Right atrium auricular region (tissue), 2 donors: Measurements from ENCODE around the gene JPH3. TPM values are rescaled to one million over a fixed set of nuclear protein-coding genes. Genes with fewer than 3 reads are reported as not detected.
"Not testable (repeated sequence)": the region's sequence is repeated elsewhere in the genome, so short reads cannot be mapped to it uniquely, and the experiment has no call there.

ENCODE experiments used
- DNase-seq: peaks from one replicate; pipeline ENCODE4 v3.0.0-alpha.2; 2019; ENCODE audit warnings: low spot score
- H3K27ac ChIP-seq, 2 donors: fragments of 200-600 bp; sonication (generic); 1 replicate in 1 of 2; 2 replicates in 1 of 2; pipeline ENCODE4 v1.5.1; 2016 to 2019
- H3K27me3 ChIP-seq, 2 donors: fragments of 200-600 bp; sonication (generic); one replicate each; pipeline versions ENCODE4 v1.5.1 to v1.6.0; 2017 to 2019
- H3K36me3 ChIP-seq: fragments of 200-600 bp; sonication (generic); one replicate; pipeline ENCODE4 v1.5.1; 2016
- H3K4me1 ChIP-seq, 2 donors: fragments of 200-600 bp; sonication (generic); one replicate each; pipeline versions ENCODE4 v1.5.1 to v1.6.0; 2017 to 2019
- H3K4me3 ChIP-seq, 2 donors: fragments of 200-600 bp; sonication (generic); 1 replicate in 1 of 2; 2 replicates in 1 of 2; pipeline ENCODE4 v1.5.1; 2017 to 2019; ENCODE audit warnings: mild to moderate bottlenecking in 1 of 2, moderate library complexity in 1 of 2
- H3K9me3 ChIP-seq, 2 donors: fragments of 200-600 bp; sonication (generic); one replicate each; pipeline ENCODE4 v1.5.1; 2019
- CTCF ChIP-seq, 2 donors: fragments of 200-600 bp; sonication (generic); IDR thresholded peaks; one replicate each; pipeline ENCODE4 v1.5.1; 2019; ENCODE audit warnings: antibody characterized with exemption in 2 of 2
- total RNA-seq, 2 donors: library from RNA; depleted of rRNA; stranded (reverse); fragments of >200 nt; gene quantifications; one replicate each; pipeline ENCODE4 v1.1.0, GENCODE V29; 2016

Gene JPH3
- total RNA-seq, 2 donors from 2014 or later = 0.08 to 0.11 TPM

GRCh38 chr16:87677830-87678229, 75.5 kb downstream of the JPH3 start:
- H3K27ac ChIP-seq = no peak overlapping the region
- no peak overlapping the region for H3K4me3 ChIP-seq
- no peaks in the 10 kb centered on the region for H3K36me3 ChIP-seq
- no peak for DNase-seq
- H3K9me3 ChIP-seq = no peaks in the 10 kb centered on the region
- H3K27me3 ChIP-seq = no peaks in the 10 kb centered on the region
- TF ChIP-seq CTCF (IDR thresholded peaks at IDR 0.05) = no peak
- no peaks in the 10 kb centered on the region for H3K4me1 ChIP-seq

- Histone ChIP-seq H3K4me3 (no peak overlapping the region), H3K36me3 (no peaks in the 10 kb centered on the region), H3K27ac (no peak overlapping the region), H3K9me3 (no peaks in the 10 kb centered on the region), H3K4me1 (no peaks in the 10 kb centered on the region), H3K27me3 (no peaks in the 10 kb centered on the region)
- no peak for DNase-seq
- no peak for TF ChIP-seq CTCF (IDR thresholded peaks at IDR 0.05)
Measured at GRCh38 chr16:87678618-87679017, 76.3 kb downstream of the JPH3 start.

- TF ChIP-seq CTCF (IDR thresholded peaks at IDR 0.05) = no peak
- no peak overlapping the region for H3K4me3 ChIP-seq
- H3K4me1 ChIP-seq = no peaks in the 10 kb centered on the region
- no peak for DNase-seq
- H3K36me3 ChIP-seq = no peaks in the 10 kb centered on the region
- H3K9me3 ChIP-seq = no peaks in the 10 kb centered on the region
- no peak overlapping the region for H3K27ac ChIP-seq
- H3K27me3 ChIP-seq = no peaks in the 10 kb centered on the region
Measured at GRCh38 chr16:87679593-87680271, 77.4 kb downstream of the JPH3 start.

- no peaks in the 10 kb centered on the region for H3K27me3 ChIP-seq
- DNase-seq = no peak
- TF ChIP-seq CTCF (IDR thresholded peaks at IDR 0.05) = no peak
- no peak overlapping the region for H3K4me3 ChIP-seq
- H3K36me3 ChIP-seq = no peaks in the 10 kb centered on the region
- no peaks in the 10 kb centered on the region for H3K4me1 ChIP-seq
- no peak overlapping the region for H3K27ac ChIP-seq
- no peaks in the 10 kb centered on the region for H3K9me3 ChIP-seq
Measured at GRCh38 chr16:87680272-87680644, 78.0 kb downstream of the JPH3 start.

GRCh38 chr16:87681051-87681602, 78.8 kb downstream of the JPH3 start:
- not testable (repeated sequence) for H3K27me3 ChIP-seq, H3K36me3 ChIP-seq, H3K4me3 ChIP-seq, DNase-seq, H3K4me1 ChIP-seq, H3K9me3 ChIP-seq, H3K27ac ChIP-seq

- H3K36me3 ChIP-seq = no peaks in the 10 kb centered on the region
- H3K9me3 ChIP-seq = no peaks in the 10 kb centered on the region
- H3K4me1 ChIP-seq = no peaks in the 10 kb centered on the region
- H3K4me3 ChIP-seq = no peak overlapping the region
- H3K27ac ChIP-seq = no peak overlapping the region
- TF ChIP-seq CTCF (IDR thresholded peaks at IDR 0.05) = no peak
- DNase-seq = no peak
- H3K27me3 ChIP-seq = no peaks in the 10 kb centered on the region
Measured at GRCh38 chr16:87681981-87682570, 79.8 kb downstream of the JPH3 start.
